DLD1 (cell line): ENCODE results near the gene RGS17.
"Not testable (repeated sequence)": the region's sequence is repeated elsewhere in the genome, so short reads cannot be mapped to it uniquely, and the experiment has no call there.

Experiments used
- in situ Hi-C: cut with HindIII; loops from 2 replicates; pipeline ENCODE4 v1.10.0; 2017; ENCODE audit warnings: low sequenced_read_pairs

Gene RGS17

GRCh38 chr6:152999538-152999937 lies 131.5 kb downstream of the RGS17 start:
- in situ Hi-C loops: not testable (repeated sequence)

DNA sequence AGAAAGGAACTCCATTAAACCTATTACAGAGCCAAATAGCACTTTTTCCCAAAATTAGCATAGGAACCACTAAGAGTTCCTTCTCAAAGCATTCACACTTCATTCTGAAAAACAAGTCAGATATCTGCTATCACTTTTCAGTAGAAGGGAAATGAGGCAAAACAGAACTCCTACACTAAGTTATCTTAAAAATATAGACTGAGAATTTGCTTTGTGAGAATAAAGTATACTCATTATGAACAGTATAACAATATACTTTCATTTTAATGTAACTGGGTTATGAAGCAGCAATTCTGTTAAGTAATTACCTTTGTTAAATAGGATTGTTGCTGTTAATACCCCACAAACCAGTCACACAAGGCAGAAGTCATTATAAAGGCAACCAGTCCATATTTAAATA lies 137.2 kb downstream of the RGS17 start:
- in situ Hi-C loops: no loop called here

- in situ Hi-C loops: no loop called here
These were observed 137.7 kb downstream of the RGS17 start for GRCh38 chr6:152993431-152993830.

- in situ Hi-C loops: no loop called here
These were observed 144.1 kb downstream of the RGS17 start for GRCh38 chr6:152986978-152987377.

GRCh38 chr6:152985300-152985699 lies 145.8 kb downstream of the RGS17 start:
- in situ Hi-C loops: not testable (repeated sequence)

GRCh38 chr6:152984513-152984872 lies 146.6 kb downstream of the RGS17 start:
- in situ Hi-C loops: no loop called here

DNA sequence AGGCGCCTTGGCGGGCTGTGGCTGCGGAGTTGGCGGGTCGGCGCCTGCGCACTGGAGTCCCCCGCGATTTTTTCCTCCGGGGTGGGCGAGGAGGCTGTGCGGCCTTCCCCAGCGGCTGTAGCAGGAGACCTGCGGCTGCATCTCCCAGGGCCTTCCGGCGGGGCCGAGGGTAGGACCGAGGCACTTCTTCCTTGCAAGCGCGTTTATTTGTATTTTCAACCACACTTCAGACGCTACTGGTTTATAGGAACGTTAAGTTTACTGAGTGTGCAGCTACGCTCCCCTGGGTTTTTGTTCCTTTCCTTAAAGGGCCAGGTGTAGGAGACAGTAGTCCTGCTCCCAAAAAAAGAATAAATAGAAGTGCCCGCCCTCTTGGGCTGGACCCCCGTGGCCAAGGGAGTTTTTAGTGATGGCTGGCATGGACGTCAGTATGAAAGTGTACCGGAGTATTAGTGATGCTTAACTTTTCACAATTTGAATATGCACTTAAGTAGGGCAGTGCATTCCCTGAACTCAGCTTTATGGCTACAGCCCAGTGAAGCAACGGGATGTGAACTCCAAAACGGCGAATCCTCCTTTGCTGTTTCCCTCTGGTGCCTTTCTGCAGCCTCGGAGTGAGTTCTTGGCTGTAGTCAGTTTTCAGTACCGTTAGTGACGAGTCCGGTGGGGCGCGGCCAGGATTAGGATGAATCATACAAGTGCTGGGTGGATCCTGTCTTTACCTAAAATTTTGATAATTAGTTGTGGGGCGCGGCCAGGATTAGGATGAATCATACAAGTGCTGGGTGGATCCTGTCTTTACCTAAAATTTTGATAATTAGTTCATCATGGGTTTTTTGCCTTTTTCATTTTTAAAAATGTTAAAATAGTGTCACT lies 147.2 kb downstream of the RGS17 start:
- in situ Hi-C loops: no loop called here

- in situ Hi-C loops: no loop called here
These were observed 148.0 kb downstream of the RGS17 start, which contains the start of gene FBXO5 for GRCh38 chr6:152982904-152983636. Gene FBXO5 (minus strand): TSS chr6:152983041. CDS start chr6:152982959, 82 bp downstream.

GRCh38 chr6:152981989-152982903 lies 148.8 kb downstream of the RGS17 start:
- in situ Hi-C loops: no loop called here

DNA sequence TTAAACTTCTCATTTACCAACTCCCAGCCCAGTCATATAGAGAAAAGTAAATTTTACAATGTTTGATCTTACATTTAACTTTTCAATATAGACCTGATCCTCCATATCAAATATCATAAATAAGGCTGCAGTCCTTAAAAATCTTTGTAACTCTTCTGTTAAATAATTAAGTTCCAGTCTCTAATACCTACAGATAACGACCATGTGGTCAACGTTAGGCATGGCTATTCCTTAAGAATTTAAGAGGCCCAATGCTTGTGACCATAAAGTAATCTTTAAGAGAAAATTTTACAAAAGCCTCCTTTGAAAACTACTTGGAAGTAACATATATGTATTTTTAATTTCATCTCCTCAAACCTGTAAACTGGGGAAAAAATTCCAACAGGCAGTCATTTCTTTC lies 149.9 kb downstream of the RGS17 start:
- in situ Hi-C loops: no loop called here

DNA sequence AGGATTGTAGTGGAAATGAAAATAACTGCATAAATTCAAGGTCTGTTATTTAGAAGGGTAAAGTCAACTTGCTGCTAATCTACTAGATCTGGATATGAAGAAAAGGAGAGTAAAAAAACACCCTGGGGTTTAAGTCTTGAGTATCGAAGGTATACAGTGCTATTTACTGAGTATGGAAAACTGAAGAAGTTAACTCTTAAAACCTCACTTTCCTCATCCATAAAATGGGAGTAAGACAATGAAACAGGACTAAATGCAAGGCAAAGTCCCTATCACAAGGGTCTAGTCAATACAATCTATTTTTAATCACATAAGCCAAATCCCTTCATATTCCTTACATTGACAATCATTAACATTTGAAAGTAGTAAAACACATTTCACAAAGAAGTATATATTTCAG lies 150.4 kb downstream of the RGS17 start:
- in situ Hi-C loops: no loop called here

GRCh38 chr6:152979116-152979515 lies 152.0 kb downstream of the RGS17 start:
- in situ Hi-C loops: no loop called here

GRCh38 chr6:152978058-152978457 lies 153.0 kb downstream of the RGS17 start:
- in situ Hi-C loops: no loop called here

GRCh38 chr6:152977556-152977955 lies 153.5 kb downstream of the RGS17 start:
- in situ Hi-C loops: no loop called here

DNA sequence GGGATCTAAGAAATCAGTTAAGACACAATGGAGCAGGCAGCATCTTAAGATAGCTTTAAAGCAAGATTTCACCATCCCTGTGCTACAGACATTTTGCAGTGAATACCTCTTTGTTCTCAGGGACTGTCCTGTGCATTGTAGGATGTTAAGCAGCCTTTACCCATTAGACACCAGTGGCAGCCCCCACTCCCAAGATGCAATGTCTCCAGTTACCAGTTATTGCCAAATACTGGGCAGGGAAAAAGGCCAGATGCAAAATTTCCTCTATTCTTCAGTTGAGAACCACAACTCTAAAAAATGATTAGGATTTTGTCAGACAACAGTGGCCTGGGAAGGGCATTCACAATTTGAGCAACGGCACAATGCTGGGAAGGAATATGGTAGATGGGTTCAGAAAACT lies 154.3 kb downstream of the RGS17 start:
- in situ Hi-C loops: no loop called here

- in situ Hi-C loops: no loop called here
These were observed 155.7 kb downstream of the RGS17 start for GRCh38 chr6:152975204-152975915.

- in situ Hi-C loops: no loop called here
These were observed 157.2 kb downstream of the RGS17 start for GRCh38 chr6:152973916-152974315.

- in situ Hi-C loops: no loop called here
These were observed 161.2 kb downstream of the RGS17 start for GRCh38 chr6:152969688-152970418.

GRCh38 chr6:152966168-152966894 lies 164.8 kb downstream of the RGS17 start:
- in situ Hi-C loops: not testable (repeated sequence)
